ENCODE results near the gene TAS2R13. TPM values are rescaled to one million over a fixed set of nuclear protein-coding genes. Genes with fewer than 3 reads are reported as not detected.

The TAS2R13 gene
- total RNA-seq, 1 donor from 2014 or later: 2.0 TPM

DNA sequence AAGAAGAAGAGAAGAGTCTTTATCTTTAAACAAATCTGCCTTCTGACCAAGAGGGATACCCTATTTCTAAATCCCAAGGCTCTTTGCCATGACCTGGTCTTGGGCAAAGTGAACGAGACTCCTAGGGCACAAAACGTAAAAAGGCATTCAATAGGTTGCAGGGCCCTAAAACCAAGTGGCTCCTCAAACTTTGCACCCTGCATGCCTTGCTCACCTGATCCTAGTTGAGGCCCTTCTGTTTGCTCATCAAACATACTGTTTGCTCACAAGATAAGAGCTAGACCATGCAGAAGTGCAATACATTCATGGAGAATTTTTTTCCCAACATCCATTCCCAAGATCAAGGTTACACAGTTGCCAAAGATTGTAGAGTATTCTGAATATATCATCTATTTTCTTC is 17.4 kb downstream of the TAS2R13 start:
- no peaks in the 10 kb centered on the region for H3K79me2 ChIP-seq (ENCODE audit: low read depth)
- H3F3A ChIP-seq (ENCODE audit: low read depth): no peaks in the 10 kb centered on the region
- H3K4me3 Mint-ChIP-seq: no peak overlapping the region
- no peak overlapping the region for H3K9ac ChIP-seq
- TF ChIP-seq EZH2phosphoT487 (IDR thresholded peaks at IDR 0.05): no peak
- TF ChIP-seq EZH2 (IDR thresholded peaks at IDR 0.05): no peak
- TF ChIP-seq, protein P1, sequence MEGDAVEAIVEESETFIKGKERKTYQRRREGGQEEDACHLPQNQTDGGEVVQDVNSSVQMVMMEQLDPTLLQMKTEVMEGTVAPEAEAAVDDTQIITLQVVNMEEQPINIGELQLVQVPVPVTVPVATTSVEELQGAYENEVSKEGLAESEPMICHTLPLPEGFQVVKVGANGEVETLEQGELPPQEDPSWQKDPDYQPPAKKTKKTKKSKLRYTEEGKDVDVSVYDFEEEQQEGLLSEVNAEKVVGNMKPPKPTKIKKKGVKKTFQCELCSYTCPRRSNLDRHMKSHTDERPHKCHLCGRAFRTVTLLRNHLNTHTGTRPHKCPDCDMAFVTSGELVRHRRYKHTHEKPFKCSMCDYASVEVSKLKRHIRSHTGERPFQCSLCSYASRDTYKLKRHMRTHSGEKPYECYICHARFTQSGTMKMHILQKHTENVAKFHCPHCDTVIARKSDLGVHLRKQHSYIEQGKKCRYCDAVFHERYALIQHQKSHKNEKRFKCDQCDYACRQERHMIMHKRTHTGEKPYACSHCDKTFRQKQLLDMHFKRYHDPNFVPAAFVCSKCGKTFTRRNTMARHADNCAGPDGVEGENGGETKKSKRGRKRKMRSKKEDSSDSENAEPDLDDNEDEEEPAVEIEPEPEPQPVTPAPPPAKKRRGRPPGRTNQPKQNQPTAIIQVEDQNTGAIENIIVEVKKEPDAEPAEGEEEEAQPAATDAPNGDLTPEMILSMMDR (IDR thresholded peaks at IDR 0.05): no peak
- H3K9me3 ChIP-seq (ENCODE audit: low read depth): no peaks in the 10 kb centered on the region
- no peaks in the 10 kb centered on the region for H3K36me3 ChIP-seq
- H3K4me1 ChIP-seq: no peaks in the 10 kb centered on the region
- peaks cover 15% of the 10 kb centered on the region for H3K36me3 Mint-ChIP-seq
- no peak for DNase-seq (ENCODE audit: low spot score)
- no peak overlapping the region for H3K27ac Mint-ChIP-seq
- H3K4me1 Mint-ChIP-seq: peaks cover 3% of the 10 kb centered on the region
- H3K27me3 Mint-ChIP-seq (ENCODE audit: insufficient read depth, low read depth): peaks cover 3% of the 10 kb centered on the region
- H4K20me1 ChIP-seq (ENCODE audit: low read depth): no peaks in the 10 kb centered on the region
- no peak overlapping the region for H2AFZ ChIP-seq (replicated peaks)
- no peaks in the 10 kb centered on the region for H3K9me3 Mint-ChIP-seq
- H3K4me2 ChIP-seq: no peak overlapping the region
- H3K4me3 ChIP-seq: no peak overlapping the region
- no peaks in the 10 kb centered on the region for H3K27me3 ChIP-seq
- no peak overlapping the region for H3K27ac ChIP-seq

DNA sequence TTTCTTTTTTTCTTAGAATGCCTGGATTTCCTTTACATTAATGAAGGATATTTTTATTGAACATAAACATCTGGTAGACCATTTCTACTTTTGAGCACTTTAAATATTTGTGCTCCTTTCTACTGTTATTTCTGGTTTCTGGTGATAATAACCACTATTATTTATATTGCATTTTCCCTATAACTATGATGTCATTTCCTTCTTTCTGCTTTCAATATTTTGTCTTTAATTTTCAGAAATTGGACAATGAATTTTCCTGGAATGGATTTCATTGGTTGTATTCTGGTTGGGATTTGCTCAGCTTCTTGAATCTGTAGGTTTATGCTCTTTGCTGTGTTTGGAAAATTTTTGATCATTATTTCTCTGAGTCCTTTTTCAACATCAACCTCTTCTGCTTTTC is 20.1 kb downstream of the TAS2R13 start:
- Mint-ChIP-seq H3K4me1 (peaks cover 3% of the 10 kb centered on the region), H3K9me3 (no peaks in the 10 kb centered on the region), H3K4me3 (no peak overlapping the region), H3K36me3 (peaks cover 13% of the 10 kb centered on the region), H3K27me3 (ENCODE audit: insufficient read depth, low read depth) (peaks cover 3% of the 10 kb centered on the region), H3K27ac (no peak overlapping the region)
- no peaks in the 10 kb centered on the region for H3F3A ChIP-seq (ENCODE audit: low read depth)
- no peak overlapping the region for H2AFZ ChIP-seq (replicated peaks)
- no peaks in the 10 kb centered on the region for H3K9me3 ChIP-seq (ENCODE audit: low read depth)
- TF ChIP-seq EZH2phosphoT487 (IDR thresholded peaks at IDR 0.05): no peak
- TF ChIP-seq, protein P1 (IDR thresholded peaks at IDR 0.05): no peak
- TF ChIP-seq EZH2 (IDR thresholded peaks at IDR 0.05): no peak
- no peaks in the 10 kb centered on the region for H3K79me2 ChIP-seq (ENCODE audit: low read depth)
- H3K4me3 ChIP-seq: no peak overlapping the region
- no peaks in the 10 kb centered on the region for H3K4me1 ChIP-seq
- H3K9ac ChIP-seq: no peak overlapping the region
- no peaks in the 10 kb centered on the region for H4K20me1 ChIP-seq (ENCODE audit: low read depth)
- DNase-seq (ENCODE audit: low spot score): no peak
- H3K36me3 ChIP-seq: no peaks in the 10 kb centered on the region
- H3K4me2 ChIP-seq: no peak overlapping the region
- H3K27ac ChIP-seq: no peak overlapping the region
- H3K27me3 ChIP-seq: no peaks in the 10 kb centered on the region

DNA sequence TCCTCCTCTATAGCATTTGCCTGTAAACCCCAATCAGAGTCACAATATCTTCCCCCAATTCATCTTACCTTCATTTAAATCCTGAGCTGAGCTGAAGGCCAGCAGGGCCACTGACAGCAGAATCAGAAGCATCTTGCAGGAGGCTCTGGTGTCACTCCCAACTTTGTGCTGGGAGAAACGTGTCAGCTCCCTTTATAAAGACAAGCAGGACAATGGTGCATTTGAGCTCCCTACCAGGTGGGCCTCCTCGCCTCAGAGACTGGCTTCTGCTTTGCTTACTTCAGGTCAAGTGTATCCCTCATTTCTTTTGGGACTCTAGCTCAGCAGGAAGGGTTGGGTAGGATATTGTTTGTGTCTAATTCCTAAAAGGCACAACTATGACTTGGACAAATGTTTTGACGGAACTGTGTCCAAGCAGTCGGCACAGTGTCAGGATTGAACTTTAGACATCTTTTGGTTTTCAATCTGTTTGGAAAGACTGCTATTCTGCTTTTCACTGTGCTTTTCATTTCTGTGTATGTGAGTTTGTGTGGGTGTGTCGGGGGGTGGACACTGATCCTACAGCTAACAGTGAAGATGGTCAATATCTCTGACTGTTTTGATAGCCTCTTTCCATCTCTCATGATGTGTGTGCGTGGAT is 25.2 kb downstream of the TAS2R13 start, which contains the start of gene PRH1:
TSS of gene PRH1 (minus strand) at position 170 of the 640 bp plus-strand sequence. CDS start at position 132, 38 bp downstream.
- Histone ChIP-seq H3K4me2 (no peak within 1 kb of the TSS), H3K27me3 (no peaks in the 10 kb centered on the region), H3F3A (ENCODE audit: low read depth) (no peaks in the 10 kb centered on the region), H3K4me1 (no peaks in the 10 kb centered on the region), H3K9me3 (ENCODE audit: low read depth) (no peaks in the 10 kb centered on the region), H3K79me2 (ENCODE audit: low read depth) (no peaks in the 10 kb centered on the region), H3K9ac (no peak within 1 kb of the TSS), H4K20me1 (ENCODE audit: low read depth) (no peaks in the 10 kb centered on the region), H3K27ac (no peak within 1 kb of the TSS), H3K36me3 (no peaks in the 10 kb centered on the region), H3K4me3 (no peak within 1 kb of the TSS), H2AFZ (replicated peaks) (no peak within 1 kb of the TSS)
- TF ChIP-seq, protein P1 (IDR thresholded peaks at IDR 0.05): no peak
- TF ChIP-seq EZH2phosphoT487 (IDR thresholded peaks at IDR 0.05): no peak
- TF ChIP-seq EZH2 (IDR thresholded peaks at IDR 0.05): no peak
- Mint-ChIP-seq H3K4me1 (no peaks in the 10 kb centered on the region), H3K27ac (no peak within 1 kb of the TSS), H3K9me3 (no peaks in the 10 kb centered on the region), H3K4me3 (no peak within 1 kb of the TSS), H3K27me3 (ENCODE audit: insufficient read depth, low read depth) (no peaks in the 10 kb centered on the region), H3K36me3 (peaks cover 8% of the 10 kb centered on the region)
- no peak for DNase-seq (ENCODE audit: low spot score)
